ENCODE data around the gene TMUB1.
A peak's percentile ranks its signal among the peaks of the same experiment; 100 is the strongest.

TMUB1 gene

DNA sequence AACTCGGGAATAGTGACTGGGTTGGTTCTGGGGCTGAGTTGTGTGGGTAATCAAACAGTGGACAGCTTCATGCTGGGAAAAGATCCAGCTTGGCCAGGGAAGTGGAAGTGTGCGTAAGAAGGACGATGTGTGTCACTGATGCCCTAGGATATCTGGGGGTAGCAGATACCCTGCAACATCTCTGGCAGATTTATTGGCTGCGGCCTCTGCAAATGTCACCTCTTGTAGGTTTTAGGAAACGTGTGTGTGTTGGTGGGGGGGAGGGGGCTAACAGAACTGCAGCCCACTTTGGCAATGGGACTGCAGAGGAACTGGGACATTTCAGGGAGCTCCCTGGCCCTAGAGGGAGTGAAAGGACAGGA, 2.0 kb upstream of the TMUB1 start:
- TF ChIP-seq, protein P1, sequence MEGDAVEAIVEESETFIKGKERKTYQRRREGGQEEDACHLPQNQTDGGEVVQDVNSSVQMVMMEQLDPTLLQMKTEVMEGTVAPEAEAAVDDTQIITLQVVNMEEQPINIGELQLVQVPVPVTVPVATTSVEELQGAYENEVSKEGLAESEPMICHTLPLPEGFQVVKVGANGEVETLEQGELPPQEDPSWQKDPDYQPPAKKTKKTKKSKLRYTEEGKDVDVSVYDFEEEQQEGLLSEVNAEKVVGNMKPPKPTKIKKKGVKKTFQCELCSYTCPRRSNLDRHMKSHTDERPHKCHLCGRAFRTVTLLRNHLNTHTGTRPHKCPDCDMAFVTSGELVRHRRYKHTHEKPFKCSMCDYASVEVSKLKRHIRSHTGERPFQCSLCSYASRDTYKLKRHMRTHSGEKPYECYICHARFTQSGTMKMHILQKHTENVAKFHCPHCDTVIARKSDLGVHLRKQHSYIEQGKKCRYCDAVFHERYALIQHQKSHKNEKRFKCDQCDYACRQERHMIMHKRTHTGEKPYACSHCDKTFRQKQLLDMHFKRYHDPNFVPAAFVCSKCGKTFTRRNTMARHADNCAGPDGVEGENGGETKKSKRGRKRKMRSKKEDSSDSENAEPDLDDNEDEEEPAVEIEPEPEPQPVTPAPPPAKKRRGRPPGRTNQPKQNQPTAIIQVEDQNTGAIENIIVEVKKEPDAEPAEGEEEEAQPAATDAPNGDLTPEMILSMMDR (IDR thresholded peaks at IDR 0.05; ENCODE audit: low read length, missing control alignments), result no peak
- no peak overlapping the region for H3K4me3 ChIP-seq (replicated peaks; ENCODE audit: low read depth, low read length)
- DNase-seq (ENCODE audit: low read depth), result no peak

DNA sequence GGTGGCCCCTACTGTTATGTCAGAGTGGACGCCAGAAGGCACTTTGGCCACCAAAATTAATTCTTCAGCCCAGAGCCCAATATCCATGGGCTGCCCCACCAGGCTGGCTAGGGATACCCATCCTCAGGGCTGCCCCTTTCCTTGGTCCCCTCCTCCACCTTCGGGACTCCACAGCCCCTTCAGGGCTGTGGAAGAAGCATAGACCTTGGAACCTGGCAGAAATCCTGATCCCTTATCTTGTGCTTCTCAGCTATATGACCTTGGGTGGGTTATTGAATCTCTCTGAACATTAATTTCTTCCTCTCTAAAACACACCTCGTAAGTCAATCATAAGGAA, 499 bp upstream of the TMUB1 start:
- no peak for DNase-seq (ENCODE audit: low read depth)
- TF ChIP-seq, protein P1 (IDR thresholded peaks at IDR 0.05; ENCODE audit: low read length, missing control alignments), result no peak
- H3K4me3 ChIP-seq (replicated peaks; ENCODE audit: low read depth, low read length), result peak overlapping the region; percentile 74

DNA sequence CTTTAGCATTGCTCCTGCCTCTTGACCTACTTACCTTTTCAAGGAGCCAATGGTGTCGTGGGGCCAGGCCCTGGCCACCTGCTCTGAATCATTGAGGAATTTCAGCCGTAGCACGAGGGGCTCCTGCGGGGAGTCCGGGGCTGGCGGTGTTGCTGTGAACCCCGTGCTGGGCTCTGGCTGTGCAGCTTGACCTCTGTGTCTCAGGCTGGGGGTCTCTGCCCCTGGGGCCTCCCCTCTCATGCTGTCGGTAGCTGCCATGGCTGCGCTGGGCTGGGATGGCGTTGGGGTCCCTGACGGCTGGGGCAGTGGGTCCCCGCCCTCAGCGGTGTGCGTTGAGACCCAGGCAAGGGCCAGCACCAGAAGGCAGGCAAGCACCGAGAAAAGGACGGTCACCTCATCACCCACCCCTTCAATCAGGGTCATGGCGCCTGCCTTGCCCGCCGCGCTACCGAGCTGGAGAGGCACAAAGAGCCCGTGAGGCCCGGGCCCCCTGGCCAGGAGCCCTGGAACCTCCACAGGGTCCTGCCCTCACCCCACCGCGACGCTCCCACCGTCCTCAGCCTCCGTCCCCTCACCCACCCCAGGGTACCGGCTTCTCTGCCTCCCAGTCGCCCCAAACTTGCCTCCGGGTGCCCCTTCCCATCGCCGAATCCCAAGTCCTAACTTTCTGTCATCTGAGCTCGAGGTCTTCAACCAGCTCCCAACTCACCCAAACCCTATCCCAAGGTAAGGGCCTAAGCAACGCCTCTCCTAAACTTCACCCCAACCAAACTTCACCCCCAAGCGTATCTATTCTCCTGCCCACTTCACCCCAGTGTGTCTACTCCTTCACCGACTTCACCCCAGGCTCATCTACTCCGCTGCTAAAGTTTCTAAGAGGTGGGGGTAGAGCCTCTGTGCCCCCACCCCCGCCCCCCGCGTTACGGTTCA, 887 bp downstream of the TMUB1 start:
- DNase-seq (ENCODE audit: low read depth), result no peak
- TF ChIP-seq, protein P1 (IDR thresholded peaks at IDR 0.05; ENCODE audit: low read length, missing control alignments), result no peak
- H3K4me3 ChIP-seq (replicated peaks; ENCODE audit: low read depth, low read length), result peak overlapping the region; percentile 74

DNA sequence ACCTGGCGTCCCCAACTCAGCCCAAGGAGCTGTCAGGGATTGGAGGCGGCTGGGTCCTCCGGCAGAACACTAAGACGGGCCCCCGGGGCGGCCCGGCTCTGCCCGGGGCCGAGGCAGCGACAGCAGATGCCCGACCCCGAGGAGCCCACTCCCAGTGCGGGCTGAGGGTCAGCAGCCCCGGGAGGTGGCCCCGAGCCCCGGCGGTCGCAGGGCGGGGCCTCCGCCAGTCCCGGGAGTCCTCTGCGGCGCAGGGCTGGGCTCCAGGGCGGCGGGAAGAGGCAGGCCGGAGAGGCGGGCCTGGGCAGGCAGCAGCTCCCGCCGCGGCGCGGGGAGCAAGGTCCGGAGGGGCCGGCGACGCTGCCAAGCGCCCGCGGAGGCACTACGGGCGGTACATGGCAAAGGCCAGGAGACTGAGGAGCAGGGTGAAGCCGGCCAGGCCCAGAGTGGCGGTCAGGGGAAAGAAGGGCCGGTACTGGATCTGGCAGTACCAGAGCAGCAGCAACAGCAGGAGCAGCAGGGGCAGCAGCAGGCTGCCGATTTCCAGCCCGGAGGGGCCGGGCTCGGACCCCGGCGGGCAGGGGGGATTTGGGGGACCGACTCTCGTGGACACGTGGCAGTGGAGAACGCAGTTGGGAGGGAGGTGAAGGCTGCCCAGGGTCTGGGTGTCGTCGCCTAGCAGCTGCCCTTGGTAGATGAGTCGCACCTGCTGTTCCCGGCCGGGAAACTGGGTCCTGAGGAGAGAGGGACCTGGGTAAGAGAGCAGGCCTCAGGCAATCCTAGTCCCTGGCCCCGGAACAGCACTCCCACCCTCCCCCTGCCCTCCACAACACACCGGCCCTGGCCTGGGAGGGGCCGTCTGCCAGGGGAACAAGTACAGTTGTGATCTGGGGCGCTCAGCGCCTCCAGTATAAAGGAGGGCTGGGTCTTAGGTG, 1.9 kb downstream of the TMUB1 start:
- TF ChIP-seq, protein P1 (IDR thresholded peaks at IDR 0.05; ENCODE audit: low read length, missing control alignments), result no peak
- DNase-seq (ENCODE audit: low read depth), result no peak
- peak overlapping the region; percentile 74 for H3K4me3 ChIP-seq (replicated peaks; ENCODE audit: low read depth, low read length)

DNA sequence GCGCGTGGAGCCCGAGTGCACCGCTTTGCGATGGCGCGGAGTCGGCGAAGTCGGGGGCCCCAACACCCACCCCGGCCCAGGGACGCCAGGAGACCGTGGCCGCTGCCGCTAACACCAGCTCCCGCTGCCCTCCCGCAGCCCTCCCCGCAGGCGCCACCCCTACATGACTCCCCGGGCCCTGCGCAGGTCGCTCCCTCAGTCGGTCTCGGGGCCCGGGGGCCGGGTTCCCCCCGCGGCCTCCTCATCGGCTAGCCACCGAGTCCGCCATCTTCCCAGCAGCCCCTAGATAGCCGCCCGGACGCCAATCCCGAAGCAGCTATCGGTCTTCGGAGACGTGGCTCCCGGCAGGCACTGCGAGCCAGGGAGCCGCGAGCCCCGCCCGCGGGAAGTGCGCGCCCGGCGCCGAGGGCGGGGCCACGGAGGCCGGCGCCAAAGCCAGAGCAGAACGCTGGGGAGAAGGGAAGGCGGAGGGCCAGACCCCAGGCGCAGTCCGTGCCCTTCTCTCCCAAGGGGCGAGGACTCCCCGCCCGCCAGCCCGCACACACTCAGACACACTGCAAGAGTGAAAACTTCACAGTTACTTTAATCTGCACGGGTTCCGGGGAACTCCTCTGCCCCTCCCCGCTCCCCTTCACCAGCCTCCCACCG, 2.6 kb downstream of the TMUB1 start, which contains the start of gene FASTK:
TSS of gene FASTK (minus strand) at position 288 of the 648 bp plus-strand sequence. CDS start at position 245, 43 bp downstream.
- peak; percentile 89 for DNase-seq (ENCODE audit: low read depth)
- H3K4me3 ChIP-seq (replicated peaks; ENCODE audit: low read depth, low read length), result peak within 1 kb of the TSS; percentile 81
- TF ChIP-seq, protein P1 (IDR thresholded peaks at IDR 0.05; ENCODE audit: low read length, missing control alignments), result no peak

DNA sequence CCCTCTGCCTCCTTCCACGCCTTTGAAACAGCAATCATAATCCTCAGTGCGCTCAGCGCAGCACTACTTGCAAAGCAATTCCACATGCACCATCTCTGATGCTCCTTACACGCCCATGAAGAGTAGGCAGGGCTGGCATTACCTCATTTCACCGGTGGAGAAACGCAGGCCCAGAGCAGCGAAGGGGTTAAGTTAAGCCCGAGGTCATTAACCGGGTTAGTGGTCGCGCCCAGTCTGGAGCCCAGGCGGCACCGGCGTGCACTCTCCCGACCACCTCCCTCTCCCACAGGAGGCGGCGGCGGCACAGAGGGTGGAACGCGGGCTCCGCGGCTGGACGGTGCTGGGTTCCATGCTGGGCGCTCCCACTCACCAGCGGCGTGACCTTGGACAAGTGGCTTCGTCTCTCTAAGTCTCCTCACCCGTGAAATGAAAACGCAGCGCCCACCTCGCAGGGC, 3.2 kb downstream of the TMUB1 start:
- DNase-seq (ENCODE audit: low read depth), result no peak
- TF ChIP-seq, protein P1 (IDR thresholded peaks at IDR 0.05; ENCODE audit: low read length, missing control alignments), result no peak
- H3K4me3 ChIP-seq (replicated peaks; ENCODE audit: low read depth, low read length), result peak overlapping the region; percentile 81
